Breast epithelium (tissue), 4 donors: ENCODE data around the gene SUPT4H1. TPM values are rescaled to one million over a fixed set of nuclear protein-coding genes. Genes with fewer than 3 reads are reported as not detected.
A peak's percentile ranks its signal among the peaks of the same experiment; 100 is the strongest.

Source experiments
- DNase-seq, 2 donors: peaks; one replicate each; pipeline ENCODE4 v3.0.0-alpha.2; 2019; ENCODE audit warnings: low spot score in 2 of 2
- H3K27ac ChIP-seq, 2 donors: fragments of 200-600 bp; sonication (generic) in 1 of 2; one replicate each; pipeline ENCODE4 v1.5.1; 2016 to 2019; ENCODE audit warnings: mild to moderate bottlenecking in 1 of 2
- H3K27me3 ChIP-seq, 2 donors: fragments of 200-600 bp; sonication (generic) in 1 of 2; one replicate each; pipeline versions ENCODE4 v1.5.1 to v1.6.0; 2017 to 2019; ENCODE audit warnings: control low read depth in 1 of 2, mild to moderate bottlenecking in 1 of 2
- H3K36me3 ChIP-seq: fragments of 200-600 bp; one replicate; pipeline ENCODE4 v1.5.1; 2019
- H3K4me1 ChIP-seq, 2 donors: fragments of 200-600 bp; sonication (generic); one replicate each; pipeline ENCODE4 v1.5.1; 2016 to 2019; ENCODE audit warnings: control low read depth in 1 of 2
- H3K4me3 ChIP-seq, 3 donors: fragments of 200-600 bp; sonication (generic); 1 replicate in 2 of 3; 2 replicates in 1 of 3; pipeline ENCODE4 v1.5.1; 2016 to 2019; ENCODE audit warnings: mild to moderate bottlenecking in 3 of 3, moderate library complexity in 2 of 3
- H3K9me3 ChIP-seq, 2 donors: fragments of 200-600 bp; sonication (generic) in 1 of 2; one replicate each; pipeline ENCODE4 v1.5.1; 2016 to 2019; ENCODE audit warnings: control low read depth in 1 of 2
- CTCF ChIP-seq, 3 donors: fragments of 450-650 bp; IDR thresholded peaks; one replicate each; pipeline ENCODE4 v1.5.1; 2016 to 2017; ENCODE audit warnings: antibody characterized with exemption in 3 of 3, mild to moderate bottlenecking in 3 of 3, moderate library complexity in 3 of 3
- POLR2A ChIP-seq: fragments of 450-650 bp; IDR thresholded peaks from one replicate; pipeline ENCODE4 v1.6.1; 2016; ENCODE audit warnings: antibody characterized with exemption, mild to moderate bottlenecking, moderate library complexity
- POLR2AphosphoS5 ChIP-seq, 3 donors: sonication (generic); formaldehyde crosslinking; IDR thresholded peaks; one replicate each; pipeline ENCODE4 v1.6.1; 2017; ENCODE audit warnings: antibody characterized with exemption in 3 of 3
- intact Hi-C: fragments of 100-400 bp; cut with DNase I; formaldehyde crosslinking; loops from one replicate; pipeline ENCODE4 v1.15.1; 2023; ENCODE audit warnings: low total_unique reads
- total RNA-seq, 3 donors: library from RNA; depleted of rRNA; stranded (reverse); fragments of >200 nt; gene quantifications; one replicate each; pipeline ENCODE4 v1.1.0, GENCODE V29; 2016

The SUPT4H1 gene
- total RNA-seq, 3 donors from 2014 or later: 46.4 to 61.6 (median 48.2) TPM

DNA sequence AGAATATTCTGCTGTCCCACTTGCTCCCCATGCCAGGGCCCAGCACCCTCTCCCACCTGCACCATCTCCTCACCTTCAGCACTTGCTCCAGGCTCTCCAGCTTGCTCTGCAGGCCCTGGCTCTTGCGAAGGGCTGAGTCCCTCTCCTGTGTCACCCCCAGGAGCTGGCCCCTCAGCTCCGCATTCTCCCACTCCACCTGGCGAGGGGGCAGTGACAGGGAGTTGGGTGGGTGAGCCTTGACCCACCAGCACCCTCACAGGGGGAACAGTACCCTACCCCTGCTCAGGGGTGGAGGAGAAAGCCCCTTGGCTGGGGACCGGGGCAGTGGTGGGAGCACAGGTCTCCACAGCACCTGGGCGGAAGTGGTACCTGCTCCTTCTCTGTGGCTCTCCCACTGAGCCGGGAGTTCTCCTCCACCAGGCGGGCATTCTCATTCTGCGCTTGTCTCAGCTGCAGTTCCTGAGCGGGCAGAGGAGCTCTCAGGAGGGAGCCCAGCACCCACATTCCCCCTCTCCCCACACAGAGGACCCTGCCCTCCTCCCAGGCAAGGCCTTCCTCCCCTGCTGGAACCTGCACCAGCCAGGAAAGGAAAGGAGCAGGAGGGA lies 29.3 kb downstream of the SUPT4H1 start:
- no peak for TF ChIP-seq CTCF (IDR thresholded peaks at IDR 0.05)
- TF ChIP-seq POLR2AphosphoS5 (IDR thresholded peaks at IDR 0.05): no peak
- no peak for TF ChIP-seq POLR2A
- H3K27ac ChIP-seq: no peak overlapping the region

GRCh38 chr17:58321571-58322525 lies 30.2 kb downstream of the SUPT4H1 start:
- Histone ChIP-seq H3K27ac (no peak overlapping the region), H3K9me3 (no peaks in the 10 kb centered on the region), H3K27me3 (no peaks in the 10 kb centered on the region), H3K4me1 (no peaks in the 10 kb centered on the region), H3K4me3 (no peak overlapping the region), H3K36me3 (no peaks in the 10 kb centered on the region)
- no peak for DNase-seq
- TF ChIP-seq POLR2A: no peak
- no peak for TF ChIP-seq CTCF (IDR thresholded peaks at IDR 0.05)
- no peak for TF ChIP-seq POLR2AphosphoS5 (IDR thresholded peaks at IDR 0.05)
- intact Hi-C loops: no loop called here

More for the DNA sequence above, 29.3 kb downstream of the SUPT4H1 start:
- Histone ChIP-seq H3K36me3 (no peaks in the 10 kb centered on the region), H3K27me3 (no peaks in the 10 kb centered on the region), H3K4me3 (no peak overlapping the region), H3K9me3 (no peaks in the 10 kb centered on the region), H3K4me1 (no peaks in the 10 kb centered on the region)
- intact Hi-C loops: no loop called here
- no peak for DNase-seq

- no peak for TF ChIP-seq CTCF (IDR thresholded peaks at IDR 0.05)
- TF ChIP-seq POLR2AphosphoS5 (IDR thresholded peaks at IDR 0.05): no peak
- no peak for TF ChIP-seq POLR2A
- no peaks in the 10 kb centered on the region for H3K4me1 ChIP-seq
- no peak for DNase-seq
- H3K9me3 ChIP-seq: no peaks in the 10 kb centered on the region
- H3K4me3 ChIP-seq: no peak overlapping the region
- no peaks in the 10 kb centered on the region for H3K27me3 ChIP-seq
- intact Hi-C loops: no loop called here
- no peak overlapping the region for H3K27ac ChIP-seq
- H3K36me3 ChIP-seq: no peaks in the 10 kb centered on the region
Observed at GRCh38 chr17:58320570-58321323, 31.3 kb downstream of the SUPT4H1 start.

DNA sequence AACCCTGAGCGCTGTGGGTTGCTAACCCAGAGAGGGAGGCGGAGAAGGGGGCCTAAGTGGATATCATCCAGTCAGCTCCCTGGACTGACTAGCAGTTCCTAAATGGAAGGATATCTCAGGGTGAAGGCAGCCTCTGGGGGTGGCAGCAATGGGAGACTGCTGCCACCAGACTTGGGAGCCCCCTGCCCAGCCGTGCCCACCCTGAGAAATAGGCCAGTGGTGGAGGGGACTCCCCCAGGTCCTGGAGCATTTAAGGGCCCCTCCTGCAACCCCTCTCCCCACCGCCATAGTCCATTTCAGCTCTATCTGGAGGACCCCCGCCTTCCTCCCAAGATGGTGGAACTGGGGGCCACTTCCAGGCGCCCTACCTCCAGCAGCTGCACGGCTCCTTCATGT lies 31.8 kb downstream of the SUPT4H1 start:
- no peak for TF ChIP-seq POLR2A
- no peak for TF ChIP-seq POLR2AphosphoS5 (IDR thresholded peaks at IDR 0.05)
- TF ChIP-seq CTCF (IDR thresholded peaks at IDR 0.05): no peak
- H3K9me3 ChIP-seq: no peaks in the 10 kb centered on the region
- no peak overlapping the region for H3K4me3 ChIP-seq
- intact Hi-C loops: no loop called here
- no peaks in the 10 kb centered on the region for H3K27me3 ChIP-seq
- no peaks in the 10 kb centered on the region for H3K4me1 ChIP-seq
- H3K36me3 ChIP-seq: no peaks in the 10 kb centered on the region
- no peak overlapping the region for H3K27ac ChIP-seq
- DNase-seq: peak in 1 of 2 donors; percentile 38
